SK-N-SH (cell line): ENCODE data around the gene ZMYND8. TPM values are rescaled to one million over a fixed set of nuclear protein-coding genes. Genes with fewer than 3 reads are reported as not detected.

Experiments
- CTCF ChIA-PET: fragments of 300-600, 350-600 bp; formaldehyde crosslinking; extraction: SDS; loops from one replicate; lab custom pipeline; 2021; lab: Yijun Ruan, JAX
- POLR2A ChIA-PET: fragments of 350-600 bp; sonication (Branson Sonifier 250); formaldehyde crosslinking; extraction: SDS; loops from one replicate; lab custom pipeline; 2020; ENCODE audit warnings: antibody characterized with exemption, inconsistent platforms; lab: Yijun Ruan, JAX
- DNase-seq: peaks from one replicate; pipeline ENCODE4 v3.0.0; 2012
- H2AFZ ChIP-seq: fragments of 200-600 bp; sonication (generic); 2 replicates; pipeline ENCODE4 v1.8.1; 2016; ENCODE audit warnings: antibody characterized with exemption, mild to moderate bottlenecking, low read depth
- H3F3A ChIP-seq: fragments of 200-600 bp; sonication (generic); replicated peaks from 2 replicates; pipeline ENCODE3; 2016; ENCODE audit warnings: antibody characterized with exemption, mild to moderate bottlenecking; ENCODE audit not compliant: insufficient read depth
- H3K27ac ChIP-seq, 2 experiments: fragments of 200-500 bp in 1 of 2; fragments of 200-600 bp in 1 of 2; sonication (Bioruptor generic) in 1 of 2; sonication (generic), shearing (Covaris generic) in 1 of 2; 2 replicates each; pipeline versions ENCODE4 v1.5.1 to v1.6.1; 2014 to 2016; ENCODE audit warnings: low read depth in 2 of 2, inconsistent platforms in 1 of 2, low read length in 1 of 2, mild to moderate bottlenecking in 1 of 2, mixed read lengths in 1 of 2
- H3K27me3 ChIP-seq: fragments of 200-600 bp; sonication (generic), shearing (Covaris generic); 2 replicates; pipeline ENCODE4 v1.6.1; 2016; ENCODE audit warnings: mixed run types; ENCODE audit not compliant: insufficient read depth
- H3K36me3 ChIP-seq, 2 experiments: fragments of 200-500 bp in 1 of 2; fragments of 200-600 bp in 1 of 2; sonication (Bioruptor generic) in 1 of 2; sonication (generic) in 1 of 2; replicated peaks in 1 of 2; 2 replicates each; pipeline versions ENCODE3 to v1.5.1; 2014 to 2016; ENCODE audit warnings: low read length in 1 of 2, mild to moderate bottlenecking in 1 of 2; ENCODE audit not compliant: insufficient read depth in 2 of 2, control insufficient read depth in 1 of 2
- H3K4me1 ChIP-seq, 2 experiments: fragments of 200-500 bp in 1 of 2; fragments of 200-600 bp in 1 of 2; sonication (Bioruptor generic) in 1 of 2; sonication (generic), shearing (Covaris generic) in 1 of 2; 2 replicates each; pipeline versions ENCODE4 v1.5.1 to v1.6.1; 2014 to 2016; ENCODE audit warnings: low read depth in 1 of 2, low read length in 1 of 2, mixed run types in 1 of 2; ENCODE audit not compliant: insufficient read depth in 2 of 2, control insufficient read depth in 1 of 2
- H3K4me2 ChIP-seq: fragments of 200-600 bp; sonication (generic), shearing (Covaris generic); 2 replicates; pipeline ENCODE4 v1.6.1; 2017; ENCODE audit warnings: mixed run types
- H3K4me3 ChIP-seq, 2 experiments: fragments of 200-500 bp in 1 of 2; fragments of 200-600 bp in 1 of 2; sonication (Bioruptor generic) in 1 of 2; sonication (generic), shearing (Covaris generic) in 1 of 2; 2 replicates each; pipeline versions ENCODE4 v1.5.1 to v1.8.1; 2014 to 2016; ENCODE audit warnings: low read depth in 2 of 2, inconsistent platforms in 1 of 2, low read length in 1 of 2, mild to moderate bottlenecking in 1 of 2, mixed read lengths in 1 of 2, moderate library complexity in 1 of 2
- H3K79me2 ChIP-seq: fragments of 200-600 bp; sonication (generic); 2 replicates; pipeline ENCODE4 v1.8.1; 2017; ENCODE audit warnings: mild to moderate bottlenecking; ENCODE audit not compliant: insufficient read depth
- H3K9ac ChIP-seq: fragments of 200-600 bp; sonication (generic); 2 replicates; pipeline ENCODE4 v1.6.1; 2017; ENCODE audit warnings: mixed run types
- H3K9me2 ChIP-seq: fragments of 200-600 bp; sonication (generic); 2 replicates; pipeline ENCODE4 v1.6.1; 2017; ENCODE audit warnings: mixed run types
- H3K9me3 ChIP-seq: fragments of 200-600 bp; sonication (generic); 2 replicates; pipeline ENCODE4 v1.6.1; 2017; ENCODE audit warnings: mixed run types, mild to moderate bottlenecking, moderate library complexity
- H4K20me1 ChIP-seq: fragments of 200-600 bp; sonication (generic); 2 replicates; pipeline ENCODE4 v1.6.1; 2017; ENCODE audit warnings: mild to moderate bottlenecking, mixed run types; ENCODE audit not compliant: insufficient read depth
- CHD2 ChIP-seq: fragments of 150-350 bp; IDR thresholded peaks from 2 replicates; pipeline ENCODE4 v1.6.1; 2018; ENCODE audit warnings: low read length; ENCODE audit not compliant: partially characterized antibody
- CTCF ChIP-seq: fragments of 200-600 bp; sonication (generic); IDR thresholded peaks from 2 replicates; pipeline ENCODE4 v1.6.1; 2017; ENCODE audit warnings: antibody characterized with exemption, mild to moderate bottlenecking, moderate library complexity
- EP300 ChIP-seq, 2 experiments: IDR thresholded peaks; 2 replicates each; pipeline versions ENCODE4 v1.4.0 to v1.6.1; 2012; ENCODE audit warnings: borderline replicate concordance in 1 of 2, low read depth in 1 of 2, low read length in 1 of 2
- FOXJ3 ChIP-seq: sonication (generic); formaldehyde crosslinking; IDR thresholded peaks from 2 replicates; pipeline ENCODE4 v1.5.1; 2020; ENCODE audit warnings: mild to moderate bottlenecking, missing genetic modification reagents
- FOXM1 ChIP-seq: IDR thresholded peaks from 2 replicates; pipeline ENCODE4 v1.4.0; 2012; ENCODE audit warnings: low read depth, mild to moderate bottlenecking
- GABPA ChIP-seq: IDR thresholded peaks from 2 replicates; pipeline ENCODE4 v1.4.0; 2012; ENCODE audit warnings: low read depth, mild to moderate bottlenecking
- JUND ChIP-seq: IDR thresholded peaks from 2 replicates; pipeline ENCODE4 v1.4.0; 2012
- NFIC ChIP-seq: IDR thresholded peaks from 2 replicates; pipeline ENCODE4 v1.4.0; 2012; ENCODE audit warnings: borderline replicate concordance
- POLR2AphosphoS5 ChIP-seq: IDR thresholded peaks from 2 replicates; pipeline ENCODE4 v1.6.1; 2012; ENCODE audit warnings: low read depth, low read length
- RCOR1 ChIP-seq: fragments of 150-350 bp; IDR thresholded peaks from 2 replicates; pipeline ENCODE4 v1.6.1; 2017; ENCODE audit warnings: antibody characterized with exemption, low read length
- REST ChIP-seq: IDR thresholded peaks from 2 replicates; pipeline ENCODE4 v1.6.1; 2012; ENCODE audit warnings: mild to moderate bottlenecking, low read depth, low read length, moderate library complexity
- RFX5 ChIP-seq: IDR thresholded peaks from 2 replicates; pipeline ENCODE4 v1.6.1; 2012; ENCODE audit warnings: mild to moderate bottlenecking, improper control_type of control experiment, low read length
- RXRA ChIP-seq: IDR thresholded peaks from 2 replicates; pipeline ENCODE4 v1.4.0; 2012; ENCODE audit warnings: low read depth, mild to moderate bottlenecking, borderline replicate concordance
- SIN3A ChIP-seq: IDR thresholded peaks from 2 replicates; pipeline ENCODE4 v1.6.1; 2012; ENCODE audit warnings: low read depth, mild to moderate bottlenecking, low read length, moderate library complexity, borderline replicate concordance
- SMC3 ChIP-seq: IDR thresholded peaks from 2 replicates; pipeline ENCODE4 v1.6.1; 2012; ENCODE audit warnings: low read depth, low read length, improper control_type of control experiment
- TCF12 ChIP-seq: IDR thresholded peaks from 2 replicates; pipeline ENCODE4 v1.4.0; 2012
- YY1 ChIP-seq: IDR thresholded peaks from 2 replicates; pipeline ENCODE4 v1.4.0; 2012; ENCODE audit warnings: low read depth, mild to moderate bottlenecking
- WGBS: methylation state at CpG from one replicate; pipeline ENCODE4 v1.1.6; 2017; ENCODE audit warnings: low lambda C conversion rate; 5-methylcytosine and 5-hydroxymethylcytosine counted together
- polyA plus RNA-seq, 3 experiments: library from polyadenylated mRNA; depleted of rRNA; stranded (reverse); fragments of >200 nt; gene quantifications; 2 replicates each; pipeline ENCODE4 v1.2.3, GENCODE V29; 2012
- TF ChIP-seq, protein P1 (sequence below): IDR thresholded peaks from 2 replicates; pipeline ENCODE4 v1.4.0; 2012; ENCODE audit warnings: low read depth, borderline replicate concordance
- TF ChIP-seq, protein P2 (sequence below): fragments of 150-350 bp; IDR thresholded peaks from 2 replicates; pipeline ENCODE4 v1.6.1; 2017; ENCODE audit warnings: antibody characterized with exemption, low read length, low read depth, borderline replicate concordance

The ZMYND8 gene
- polyA plus RNA-seq, 1 of the 3 experiments (the other 2 are of a cell fraction): 25.3 TPM

DNA sequence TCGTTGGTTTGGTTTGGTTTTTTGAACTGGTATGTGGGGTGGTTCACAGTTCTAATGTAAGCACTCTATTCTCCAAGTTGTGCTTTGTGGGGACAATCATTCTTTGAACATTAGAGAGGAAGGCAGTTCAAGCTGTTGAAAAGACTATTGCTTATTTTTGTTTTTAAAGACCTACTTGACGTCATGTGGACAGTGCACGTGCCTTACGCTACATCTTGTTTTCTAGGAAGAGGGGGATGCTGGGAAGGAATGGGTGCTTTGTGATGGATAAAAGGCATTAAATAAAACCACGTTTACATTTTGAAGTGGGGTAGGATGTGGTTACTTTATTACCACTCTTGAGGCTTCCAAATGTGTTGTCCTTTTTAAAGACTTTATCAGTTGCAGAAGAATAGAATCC is 168.0 kb downstream of the ZMYND8 start:
- CTCF ChIA-PET: interaction anchor here (1.2 to 2.3 kb wide), 2 partner anchors 17 to 195 kb away, joined by 4 to 10 read pairs; no protein-coding TSS in a partner anchor
- 64% methylated on average over 5 of the region's 5 CpGs for WGBS
- Histone ChIP-seq H3K27ac (no peak overlapping the region), H3K9me3 (no peaks in the 10 kb centered on the region), H3K9me2 (no peaks in the 10 kb centered on the region), H4K20me1 (no peaks in the 10 kb centered on the region), H3K9ac (no peak overlapping the region), H3K27me3 (no peaks in the 10 kb centered on the region), H3K4me2 (no peak overlapping the region), H3K4me3 (no peak overlapping the region), H3F3A (no peaks in the 10 kb centered on the region), H2AFZ (no peak overlapping the region), H3K4me1 (peaks cover 0 to under 1% of the 10 kb centered on the region in 2 experiments; a peak in 1 of 4 replicates), H3K36me3 (no peaks in the 10 kb centered on the region), H3K79me2 (no peaks in the 10 kb centered on the region)
- TF ChIP-seq FOXJ3 (CRISPR knock-in tag) (no peak), SMC3 (no peak), YY1 (no peak), GABPA (no peak), TCF12 (no peak), CTCF (no peak), SIN3A (no peak), EP300 (IDR thresholded peaks at IDR 0.05; ENCODE audit: borderline replicate concordance in 1 of 2, low read depth in 1 of 2, low read length in 1 of 2) (no peak), NFIC (no peak), RCOR1 (no peak)
- TF ChIP-seq, protein P1, sequence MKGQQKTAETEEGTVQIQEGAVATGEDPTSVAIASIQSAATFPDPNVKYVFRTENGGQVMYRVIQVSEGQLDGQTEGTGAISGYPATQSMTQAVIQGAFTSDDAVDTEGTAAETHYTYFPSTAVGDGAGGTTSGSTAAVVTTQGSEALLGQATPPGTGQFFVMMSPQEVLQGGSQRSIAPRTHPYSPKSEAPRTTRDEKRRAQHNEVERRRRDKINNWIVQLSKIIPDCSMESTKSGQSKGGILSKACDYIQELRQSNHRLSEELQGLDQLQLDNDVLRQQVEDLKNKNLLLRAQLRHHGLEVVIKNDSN: no peak
- TF ChIP-seq, protein P2, sequence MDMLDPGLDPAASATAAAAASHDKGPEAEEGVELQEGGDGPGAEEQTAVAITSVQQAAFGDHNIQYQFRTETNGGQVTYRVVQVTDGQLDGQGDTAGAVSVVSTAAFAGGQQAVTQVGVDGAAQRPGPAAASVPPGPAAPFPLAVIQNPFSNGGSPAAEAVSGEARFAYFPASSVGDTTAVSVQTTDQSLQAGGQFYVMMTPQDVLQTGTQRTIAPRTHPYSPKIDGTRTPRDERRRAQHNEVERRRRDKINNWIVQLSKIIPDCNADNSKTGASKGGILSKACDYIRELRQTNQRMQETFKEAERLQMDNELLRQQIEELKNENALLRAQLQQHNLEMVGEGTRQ: no peak
- DNase-seq: no peak
- POLR2A ChIA-PET: no interaction called here

DNA sequence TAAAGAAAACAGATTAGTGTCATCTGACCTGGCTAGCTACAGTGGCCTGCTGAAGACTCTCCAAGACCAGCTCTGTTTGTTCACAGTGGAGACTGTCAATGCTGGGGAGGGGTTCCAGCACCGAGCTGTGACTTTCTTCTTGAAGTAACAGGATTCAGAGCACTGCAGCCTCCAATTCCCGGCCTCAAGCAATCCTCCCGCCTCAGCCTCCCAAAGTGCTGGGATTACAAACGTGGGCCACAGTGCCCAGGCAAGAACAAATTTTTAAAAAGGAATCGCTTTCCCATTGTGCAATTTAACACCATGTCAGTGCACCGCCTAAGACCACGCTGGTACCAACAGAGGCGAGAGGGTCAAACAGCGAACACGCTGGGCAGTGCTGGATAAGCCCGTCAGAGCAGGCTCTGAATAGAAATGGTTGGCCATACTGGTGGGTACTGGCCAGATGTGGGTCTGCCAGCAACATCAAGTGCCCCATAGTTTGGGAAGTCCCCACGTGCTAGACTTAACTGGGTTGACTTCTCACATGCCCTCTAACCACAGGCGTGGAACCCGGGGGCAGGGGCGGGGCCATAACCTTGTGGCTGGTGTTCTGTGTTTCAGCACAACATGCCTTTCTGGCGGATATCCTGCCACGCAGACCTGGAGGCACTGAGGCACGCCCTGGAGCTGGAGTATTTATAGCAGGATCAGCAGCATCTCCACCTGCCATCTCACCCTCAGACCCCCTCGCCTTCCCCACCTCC is 168.9 kb downstream of the ZMYND8 start:
- H3K27ac ChIP-seq: no peak overlapping the region
- DNase-seq: no peak
- H3K36me3 ChIP-seq: no peaks in the 10 kb centered on the region
- H3K4me3 ChIP-seq: no peak overlapping the region
- H3K9ac ChIP-seq: no peak overlapping the region
- H3K27me3 ChIP-seq: no peaks in the 10 kb centered on the region
- POLR2A ChIA-PET: no interaction called here
- H3K9me2 ChIP-seq: no peaks in the 10 kb centered on the region
- H3K4me2 ChIP-seq: no peak overlapping the region
- no peaks in the 10 kb centered on the region for H3K9me3 ChIP-seq
- H3K4me1 ChIP-seq: peaks cover 0 to 5% of the 10 kb centered on the region in 2 experiments; a peak in 1 of 4 replicates
- H2AFZ ChIP-seq: no peak overlapping the region
- CTCF ChIA-PET: interaction anchor here (1.4 to 4.3 kb wide), 2 partner anchors 10 to 196 kb away, joined by 5 to 29 read pairs; no protein-coding TSS in a partner anchor
- 81% methylated on average over 14 of the region's 19 CpGs for WGBS
- H3K79me2 ChIP-seq: no peaks in the 10 kb centered on the region
- no peaks in the 10 kb centered on the region for H3F3A ChIP-seq
- H4K20me1 ChIP-seq: no peaks in the 10 kb centered on the region
- no peak for TF ChIP-seq RFX5
- TF ChIP-seq SIN3A: no peak
- TF ChIP-seq RCOR1: no peak
- no peak for TF ChIP-seq REST
- no peak for TF ChIP-seq CHD2
- no peak for TF ChIP-seq SMC3
- TF ChIP-seq, protein P2: no peak
- TF ChIP-seq RXRA: no peak
- no peak for TF ChIP-seq POLR2AphosphoS5
- no peak for TF ChIP-seq JUND
- TF ChIP-seq FOXM1: no peak
